H1 (cell line): ENCODE data around the gene THOC5. TPM values are rescaled to one million over a fixed set of nuclear protein-coding genes. Genes with fewer than 3 reads are reported as not detected.

Source experiments
- ASH2L ChIP-seq: fragments of 200-600, 300-600 bp; sonication (generic); IDR thresholded peaks from one replicate; pipeline ENCODE4 v1.7.1; 2017; ENCODE audit warnings: low read length
- CHD2 ChIP-seq: IDR thresholded peaks from 2 replicates; pipeline ENCODE4 v1.6.1; 2012; ENCODE audit warnings: low read length, improper control_type of control experiment
- JUND ChIP-seq: IDR thresholded peaks from 2 replicates; pipeline ENCODE4 v1.6.1; 2011; ENCODE audit warnings: mild to moderate bottlenecking, improper control_type of control experiment, low read length
- PHF8 ChIP-seq: fragments of 200-600 bp; sonication (generic); conservative IDR thresholded peaks from 2 replicates; pipeline ENCODE4 v1.7.1; 2012; ENCODE audit warnings: low read depth, mild to moderate bottlenecking, inconsistent platforms, low read length, moderate library complexity
- POLR2A ChIP-seq, 2 experiments: IDR thresholded peaks; 1 replicate in 1 of 2; 2 replicates in 1 of 2; pipeline ENCODE4 v1.6.1; 2011; ENCODE audit warnings: low read depth in 2 of 2, low read length in 2 of 2, mild to moderate bottlenecking in 2 of 2; ENCODE audit errors: control extremely low read depth in 1 of 2
- RBBP5 ChIP-seq: IDR thresholded peaks from 2 replicates; pipeline ENCODE4 v1.7.1; 2012; ENCODE audit warnings: low read depth, mild to moderate bottlenecking, inconsistent platforms, low read length, moderate library complexity, borderline replicate concordance
- SP1 ChIP-seq: IDR thresholded peaks from 2 replicates; pipeline ENCODE4 v1.6.1; 2011; ENCODE audit warnings: low read depth, low read length
- TAF1 ChIP-seq: IDR thresholded peaks from 2 replicates; pipeline ENCODE4 v1.6.1; 2011; ENCODE audit warnings: mild to moderate bottlenecking, low read depth, low read length
- polyA plus RNA-seq, 7 experiments: library from polyadenylated mRNA; depleted of rRNA in 3 of 7; stranded (reverse) in 5 of 7; unstranded in 2 of 7; fragments of >200 nt in 5 of 7; fragments of 200-250 nt in 2 of 7; gene quantifications; 1 replicate in 5 of 7; 2 replicates in 1 of 7; 4 replicates in 1 of 7; pipeline versions ENCODE4 v1.2.1 to v1.2.3, GENCODE V29; 2011 to 2013; ENCODE audit warnings: missing spikeins in 2 of 7, mixed read lengths in 2 of 7
- total RNA-seq: library from RNA; stranded (reverse); fragmentation: NEBNext Ultra II Directional; extraction: Animal tissue kit (Norgen Biotek cat#: 25700); gene quantifications from 2 replicates; pipeline ENCODE4 v1.2.1, GENCODE V29; 2021
- TF ChIP-seq, protein P1 (sequence below): IDR thresholded peaks from 2 replicates; pipeline ENCODE4 v1.6.1; 2012; ENCODE audit warnings: low read length, inconsistent platforms

Gene THOC5
- total and polyA plus RNA-seq, 2 of the 8 experiments (the other 6 are each of a cell fraction or from before 2014, with no cell fraction given): 27.7 to 65.7 TPM

GRCh38 chr22:29528144-29528543 is 25.4 kb downstream of the THOC5 start (continued):
- TF ChIP-seq, protein P1, sequence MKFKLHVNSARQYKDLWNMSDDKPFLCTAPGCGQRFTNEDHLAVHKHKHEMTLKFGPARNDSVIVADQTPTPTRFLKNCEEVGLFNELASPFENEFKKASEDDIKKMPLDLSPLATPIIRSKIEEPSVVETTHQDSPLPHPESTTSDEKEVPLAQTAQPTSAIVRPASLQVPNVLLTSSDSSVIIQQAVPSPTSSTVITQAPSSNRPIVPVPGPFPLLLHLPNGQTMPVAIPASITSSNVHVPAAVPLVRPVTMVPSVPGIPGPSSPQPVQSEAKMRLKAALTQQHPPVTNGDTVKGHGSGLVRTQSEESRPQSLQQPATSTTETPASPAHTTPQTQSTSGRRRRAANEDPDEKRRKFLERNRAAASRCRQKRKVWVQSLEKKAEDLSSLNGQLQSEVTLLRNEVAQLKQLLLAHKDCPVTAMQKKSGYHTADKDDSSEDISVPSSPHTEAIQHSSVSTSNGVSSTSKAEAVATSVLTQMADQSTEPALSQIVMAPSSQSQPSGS: no peak
- TF ChIP-seq CHD2 (no peak), POLR2A (IDR thresholded peaks at IDR 0.05; ENCODE audit: control extremely low read depth in 1 of 2, low read depth in 2 of 2, low read length in 2 of 2) (no peak), RBBP5 (no peak), ASH2L (no peak), TAF1 (no peak), PHF8 (no peak), SP1 (no peak), JUND (no peak)
